Measurements from ENCODE around the gene STT3B. TPM values are rescaled to one million over a fixed set of nuclear protein-coding genes. Genes with fewer than 3 reads are reported as not detected.

STT3B gene
- total and polyA plus RNA-seq, 2 experiments from 2014 or later: 105 to 106 TPM

- no peak overlapping the region for H3K4me3 ChIP-seq
- no peaks in the 10 kb centered on the region for H3K9me3 ChIP-seq (ENCODE audit: low read depth)
- TF ChIP-seq CTCF (IDR thresholded peaks at IDR 0.05; ENCODE audit: low read depth, low read length): no peak
- H3K27me3 ChIP-seq: no peaks in the 10 kb centered on the region
- H3K27ac ChIP-seq: no peak overlapping the region
- DNase-seq (ENCODE audit: low read depth in 1 of 2, low spot score in 1 of 2): no peak
- H3K36me3 ChIP-seq: no peaks in the 10 kb centered on the region
- peaks cover 7% of the 10 kb centered on the region for H3K4me1 ChIP-seq (ENCODE audit: low read depth)
Measured at GRCh38 chr3:31613654-31614053, 80.9 kb downstream of the STT3B start.

GRCh38 chr3:31614162-31614921 lies 81.6 kb downstream of the STT3B start:
- TF ChIP-seq CTCF (IDR thresholded peaks at IDR 0.05; ENCODE audit: low read depth, low read length): no peak
- Histone ChIP-seq H3K4me3 (no peak overlapping the region), H3K27ac (no peak overlapping the region), H3K4me1 (ENCODE audit: low read depth) (peaks cover 7% of the 10 kb centered on the region), H3K36me3 (peaks cover 4% of the 10 kb centered on the region), H3K27me3 (no peaks in the 10 kb centered on the region), H3K9me3 (ENCODE audit: low read depth) (no peaks in the 10 kb centered on the region)
- no peak for DNase-seq (ENCODE audit: low read depth in 1 of 2, low spot score in 1 of 2)

- no peak for TF ChIP-seq CTCF (IDR thresholded peaks at IDR 0.05; ENCODE audit: low read depth, low read length)
- Histone ChIP-seq H3K4me3 (no peak overlapping the region), H3K4me1 (ENCODE audit: low read depth) (peaks cover 5% of the 10 kb centered on the region), H3K36me3 (peaks cover 10% of the 10 kb centered on the region), H3K9me3 (ENCODE audit: low read depth) (no peaks in the 10 kb centered on the region), H3K27ac (no peak overlapping the region), H3K27me3 (no peaks in the 10 kb centered on the region)
- no peak for DNase-seq (ENCODE audit: low read depth in 1 of 2, low spot score in 1 of 2)
Measured at GRCh38 chr3:31615071-31615875, 82.5 kb downstream of the STT3B start.

- Histone ChIP-seq H3K9me3 (ENCODE audit: low read depth) (no peaks in the 10 kb centered on the region), H3K4me1 (ENCODE audit: low read depth) (peaks cover 2% of the 10 kb centered on the region), H3K27me3 (no peaks in the 10 kb centered on the region), H3K27ac (no peak overlapping the region), H3K36me3 (peaks cover 12% of the 10 kb centered on the region), H3K4me3 (no peak overlapping the region)
- no peak for DNase-seq (ENCODE audit: low read depth in 1 of 2, low spot score in 1 of 2)
- TF ChIP-seq CTCF (IDR thresholded peaks at IDR 0.05; ENCODE audit: low read depth, low read length): no peak
Measured at GRCh38 chr3:31616711-31617110, 84.0 kb downstream of the STT3B start.

- Histone ChIP-seq H3K36me3 (peaks cover 31% of the 10 kb centered on the region), H3K9me3 (ENCODE audit: low read depth) (no peaks in the 10 kb centered on the region), H3K27me3 (no peaks in the 10 kb centered on the region), H3K4me1 (ENCODE audit: low read depth) (peaks cover 2% of the 10 kb centered on the region), H3K4me3 (no peak overlapping the region), H3K27ac (no peak overlapping the region)
- TF ChIP-seq CTCF (IDR thresholded peaks at IDR 0.05; ENCODE audit: low read depth, low read length): no peak
- DNase-seq (ENCODE audit: low read depth in 1 of 2, low spot score in 1 of 2): no peak
Measured at GRCh38 chr3:31620656-31621055, 87.9 kb downstream of the STT3B start.

Data from cardiac muscle cell (in vitro differentiated cells and primary cell).